Measurements from ENCODE around the gene DLST.

Gene DLST

DNA sequence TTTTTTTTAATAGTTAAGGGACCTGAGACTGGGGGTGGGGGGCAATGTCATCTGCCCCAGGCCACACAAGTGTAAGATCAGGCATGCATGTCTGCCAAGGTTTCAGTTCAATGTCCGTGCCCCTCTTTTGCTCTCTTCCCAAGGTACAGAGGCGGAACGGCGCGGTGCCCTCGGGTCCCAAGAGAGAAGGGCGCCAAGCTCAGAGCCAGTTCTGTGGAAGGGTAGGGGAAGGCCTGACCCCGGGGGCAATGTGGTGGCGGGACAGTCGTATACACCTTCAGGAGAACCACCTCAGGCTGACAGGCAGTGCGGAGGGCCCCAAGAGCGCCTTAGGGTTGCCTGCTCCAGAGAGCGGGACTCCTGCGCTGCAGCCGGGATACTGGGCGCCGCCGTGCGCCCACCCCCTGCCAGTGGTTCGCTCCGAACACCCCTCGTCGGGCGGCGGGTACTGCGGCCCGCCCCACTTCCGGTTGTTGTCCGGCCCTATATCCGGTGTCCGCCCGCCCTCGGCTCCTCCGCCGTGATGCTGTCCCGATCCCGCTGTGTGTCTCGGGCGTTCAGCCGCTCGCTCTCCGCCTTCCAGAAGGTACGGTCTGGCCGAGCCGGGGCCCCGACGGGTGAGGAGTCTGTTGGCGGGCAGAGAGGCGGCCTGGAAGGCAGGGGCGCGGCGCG lies at the start of gene DLST:
Gene DLST (plus strand): TSS at position 486 of the 672 bp plus-strand sequence. CDS start 38 bp downstream, at position 524.
- DNase-seq, result peak; percentile 79 to 98 (median 84)
- intact Hi-C loops (cut with DNase I), result no loop called here

DNA sequence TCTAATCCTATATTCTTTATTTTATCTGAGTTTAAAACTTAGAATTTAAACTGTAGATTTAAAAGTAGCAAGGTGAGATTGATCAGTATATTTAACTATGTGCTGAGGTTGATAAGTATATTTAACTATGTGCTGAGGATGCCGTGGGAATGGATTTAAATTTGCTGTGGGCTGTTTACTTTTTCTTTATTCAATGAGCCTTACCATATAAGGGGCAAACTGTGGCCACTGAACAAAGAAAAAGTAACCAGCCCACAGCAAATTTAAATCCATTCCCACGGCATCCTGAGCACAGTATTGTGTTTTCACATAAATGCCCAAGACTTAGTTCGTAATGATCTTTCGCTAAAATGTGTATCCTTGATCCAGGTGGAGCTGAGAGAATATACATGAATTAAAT lies 48.9 kb upstream of the DLST start:
- no peak for DNase-seq
- intact Hi-C loops (cut with DNase I), result no loop called here

- intact Hi-C loops (cut with DNase I), result no loop called here
- DNase-seq, result no peak
Measured at GRCh38 chr14:74834692-74835392, 46.9 kb upstream of the DLST start.

DNA sequence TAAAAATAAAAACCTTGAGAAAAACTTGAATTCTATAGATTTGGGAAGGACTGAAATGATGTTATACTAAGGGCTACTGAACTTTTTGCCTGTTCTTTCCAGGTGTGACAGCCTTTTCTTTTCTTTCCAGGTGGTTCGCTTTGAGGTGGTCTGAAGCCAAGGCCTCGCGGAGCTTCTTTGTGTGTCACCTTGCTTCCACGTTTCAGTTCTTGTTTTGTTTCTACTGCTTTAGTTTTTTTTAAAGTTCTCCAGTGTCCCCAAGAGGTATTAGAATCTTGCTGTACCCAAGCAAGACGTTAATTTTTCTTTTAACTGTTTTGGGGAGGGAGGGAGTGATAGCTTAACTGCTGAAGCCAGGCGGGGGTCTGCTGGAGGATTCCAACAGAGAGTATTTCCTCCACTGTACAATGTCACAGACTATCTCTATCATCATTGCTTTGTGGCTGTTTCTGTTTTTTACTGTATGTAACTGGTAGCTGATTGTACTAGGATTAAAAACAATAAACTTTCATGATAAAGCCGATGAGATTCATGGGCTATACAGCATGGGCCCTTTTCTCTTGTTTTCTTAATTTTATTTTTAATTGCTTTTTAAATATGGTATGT lies 46.0 kb upstream of the DLST start:
- intact Hi-C loops (cut with DNase I), result no loop called here
- DNase-seq, result no peak

DNA sequence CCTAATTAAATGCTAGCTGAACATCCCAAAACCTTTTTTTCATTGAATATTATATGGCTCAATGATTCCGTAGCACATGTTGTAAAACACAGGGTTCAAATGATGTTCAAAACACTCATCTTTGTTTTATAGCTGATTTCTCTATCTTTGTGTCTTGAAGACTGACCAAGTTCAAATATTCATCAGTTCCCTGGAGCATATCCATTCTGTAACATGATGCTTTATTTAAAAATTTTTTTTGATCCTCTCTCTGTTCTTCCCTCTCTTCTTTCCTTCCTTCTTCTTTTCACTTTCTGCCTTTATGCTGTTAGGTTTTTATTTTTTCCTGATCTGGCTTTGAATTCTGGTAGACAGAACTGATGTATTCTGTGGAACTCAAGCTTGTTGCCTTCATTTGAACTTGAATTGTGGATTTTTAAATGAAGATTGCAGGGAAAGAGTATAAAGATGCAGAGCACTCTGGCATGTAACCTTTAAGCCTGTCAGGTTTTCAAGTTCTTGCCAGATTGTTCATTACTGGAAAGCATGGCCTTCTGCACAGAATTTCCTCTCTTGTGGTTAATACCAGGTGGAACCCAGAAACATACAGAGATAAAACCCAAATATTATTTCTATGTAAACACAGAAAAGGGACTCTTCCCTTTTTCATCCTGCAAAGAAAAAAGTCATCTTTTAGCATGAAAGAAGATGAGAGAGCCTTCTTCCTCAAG lies 45.3 kb upstream of the DLST start:
- no peak for DNase-seq
- intact Hi-C loops (cut with DNase I), result no loop called here

- intact Hi-C loops (cut with DNase I), result no loop called here
- DNase-seq, result no peak
Measured at GRCh38 chr14:74838166-74838565, 43.5 kb upstream of the DLST start.

GRCh38 chr14:74840603-74841030 lies 41.1 kb upstream of the DLST start:
- intact Hi-C loops (cut with DNase I), result no loop called here
- no peak for DNase-seq

- intact Hi-C loops (cut with DNase I), result no loop called here
- no peak for DNase-seq
Measured at GRCh38 chr14:74841230-74842207, 40.2 kb upstream of the DLST start.

DNA sequence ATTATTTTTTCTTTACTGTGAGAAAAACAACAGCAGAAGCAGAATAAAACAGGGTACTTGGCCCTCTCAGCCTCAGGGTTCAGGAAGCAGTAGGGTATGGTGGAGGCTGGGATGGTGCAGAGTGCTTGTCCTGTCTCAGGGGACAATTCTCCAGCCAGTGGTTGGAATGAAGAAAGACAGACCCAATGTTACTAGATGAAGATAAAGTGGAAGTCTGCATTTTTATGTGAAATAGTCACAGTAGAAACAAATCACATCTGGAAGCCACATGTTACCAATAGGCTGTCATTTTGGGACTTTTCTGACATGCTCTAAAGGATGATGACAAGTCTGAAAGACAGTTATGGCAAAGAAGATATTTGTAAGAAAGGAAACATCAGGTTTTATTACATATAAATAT lies 38.1 kb upstream of the DLST start:
- intact Hi-C loops (cut with DNase I), result no loop called here
- no peak for DNase-seq

DNA sequence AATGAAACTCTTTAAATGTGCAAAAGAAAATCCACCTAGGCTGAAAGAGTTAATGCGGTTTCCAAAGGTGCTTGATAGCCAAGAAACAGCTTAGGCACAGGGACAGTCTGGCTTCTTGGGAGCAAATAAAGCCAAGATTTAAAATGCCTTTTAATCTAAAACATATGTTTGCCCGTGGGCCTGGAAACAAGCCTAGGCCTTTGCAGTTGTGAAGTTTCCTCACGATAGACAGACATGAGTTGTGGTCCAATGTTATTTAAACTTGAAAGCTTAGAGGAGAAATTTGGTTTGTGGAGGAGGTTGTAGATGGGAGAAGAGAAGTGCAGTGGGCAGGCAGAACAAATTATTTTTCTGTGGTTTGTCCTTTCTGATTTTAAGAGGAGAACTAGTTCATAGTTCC lies 35.5 kb upstream of the DLST start:
- intact Hi-C loops (cut with DNase I), result no loop called here
- no peak for DNase-seq

- DNase-seq, result no peak
- intact Hi-C loops (cut with DNase I), result no loop called here
Measured at GRCh38 chr14:74846968-74847665, 34.6 kb upstream of the DLST start.

- DNase-seq, result no peak
- intact Hi-C loops (cut with DNase I), result no loop called here
Measured at GRCh38 chr14:74848768-74849167, 32.9 kb upstream of the DLST start.

DNA sequence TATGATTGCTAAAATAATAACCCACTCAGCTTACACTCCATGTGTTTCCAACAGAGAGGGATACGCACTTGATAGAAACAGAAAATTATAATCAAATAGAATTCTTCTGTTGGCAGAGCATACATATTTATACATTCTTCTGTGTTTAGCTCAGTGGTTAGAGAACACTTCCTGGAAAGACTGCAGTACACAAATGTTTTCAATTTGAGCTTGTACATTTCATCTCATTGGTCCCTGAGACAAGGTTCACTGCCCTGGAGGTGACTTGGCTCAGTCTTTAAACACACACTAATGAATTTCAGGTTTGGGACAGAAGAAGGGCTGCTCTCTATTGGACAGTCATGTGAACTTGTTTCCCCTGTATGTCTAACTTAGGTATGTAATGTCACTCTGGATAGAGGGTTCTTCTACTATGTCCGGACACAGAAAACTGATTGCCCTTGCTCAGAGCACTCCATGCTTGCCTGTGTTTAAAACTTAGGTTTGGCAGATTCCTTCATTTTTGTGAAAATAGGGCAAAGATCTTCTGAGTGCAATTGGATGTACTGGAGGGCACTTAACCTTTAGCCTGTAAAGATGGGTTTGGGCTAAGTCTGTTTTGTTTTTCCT lies 28.7 kb upstream of the DLST start:
- intact Hi-C loops (cut with DNase I), result no loop called here
- DNase-seq, result no peak

- intact Hi-C loops (cut with DNase I), result no loop called here
- DNase-seq, result no peak
Measured at GRCh38 chr14:74853581-74853980, 28.1 kb upstream of the DLST start.

DNA sequence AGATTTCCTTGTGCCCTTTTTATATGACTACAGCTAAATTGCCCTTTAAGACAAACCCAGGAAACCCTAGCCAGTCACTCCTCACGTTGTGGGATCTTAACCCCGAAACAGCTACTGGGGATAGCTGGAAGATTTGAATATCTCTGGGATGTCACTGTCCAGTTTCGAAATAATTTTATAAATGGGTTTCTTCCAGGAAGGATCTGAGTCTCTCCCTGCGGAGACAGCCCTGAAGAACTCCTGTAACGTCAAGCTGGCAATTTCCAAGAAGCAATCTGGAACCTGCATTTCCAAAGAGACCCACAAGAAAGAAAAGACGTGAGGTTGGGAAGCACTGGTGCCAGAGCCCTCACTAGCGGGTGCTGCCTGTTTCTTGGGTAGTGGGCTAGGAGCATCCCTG lies 26.7 kb upstream of the DLST start:
- no peak for DNase-seq
- intact Hi-C loops (cut with DNase I), result no loop called here

- DNase-seq, result no peak
Measured at GRCh38 chr14:74855945-74856344, 25.8 kb upstream of the DLST start.

GRCh38 chr14:74856366-74856765 lies 25.4 kb upstream of the DLST start:
- DNase-seq, result no peak
- intact Hi-C loops (cut with DNase I), result no loop called here

More at GRCh38 chr14:74855945-74856344, 25.8 kb upstream of the DLST start:
- intact Hi-C loops (cut with DNase I), result no loop called here

- intact Hi-C loops (cut with DNase I), result no loop called here
- DNase-seq, result no peak
Measured at GRCh38 chr14:74858022-74858421, 23.7 kb upstream of the DLST start.

Measured in posterior cingulate gyrus (tissue), 11 donors.